ENCODE results near the gene BPIFB2. TPM values are rescaled to one million over a fixed set of nuclear protein-coding genes. Genes with fewer than 3 reads are reported as not detected.
"Not testable (repeated sequence)": the region's sequence is repeated elsewhere in the genome, so short reads cannot be mapped to it uniquely, and the experiment has no call there.

BPIFB2 gene
- total RNA-seq, 1 donor from 2014 or later: not detected

- intact Hi-C loops (cut with DNase I): no loop called here
- ATAC-seq (no peak), DNase-seq (ENCODE audit: missing footprints) (no peak)
Observed at GRCh38 chr20:32969356-32970114, 38.0 kb upstream of the BPIFB2 start.

GRCh38 chr20:32970115-32970972 is 37.2 kb upstream of the BPIFB2 start:
- intact Hi-C loops (cut with DNase I): no loop called here
- ATAC-seq (no peak), DNase-seq (ENCODE audit: missing footprints) (no peak)

- intact Hi-C loops (cut with DNase I): no loop called here
- ATAC-seq: no peak
- DNase-seq (ENCODE audit: missing footprints): no peak
Observed at GRCh38 chr20:32970973-32971300, 36.6 kb upstream of the BPIFB2 start.

GRCh38 chr20:32971703-32972161 is 35.8 kb upstream of the BPIFB2 start:
- ATAC-seq (peak; percentile 18), DNase-seq (ENCODE audit: missing footprints) (no peak)
- intact Hi-C loops (cut with DNase I): no loop called here

- ATAC-seq (no peak), DNase-seq (ENCODE audit: missing footprints) (no peak)
Observed at GRCh38 chr20:32972181-32973076, 35.1 kb upstream of the BPIFB2 start.

GRCh38 chr20:32973077-32973717 is 34.3 kb upstream of the BPIFB2 start:
- no peak for DNase-seq (ENCODE audit: missing footprints)
- intact Hi-C loops (cut with DNase I): no loop called here
- ATAC-seq: no peak

More at GRCh38 chr20:32972181-32973076, 35.1 kb upstream of the BPIFB2 start:
- intact Hi-C loops (cut with DNase I): no loop called here

GRCh38 chr20:32974204-32975064 is 33.1 kb upstream of the BPIFB2 start:
- DNase-seq (ENCODE audit: missing footprints); ATAC-seq; intact Hi-C loops (cut with DNase I): not testable (repeated sequence)

- intact Hi-C loops (cut with DNase I); ATAC-seq: not testable (repeated sequence)
Observed at GRCh38 chr20:32975121-32975520, 32.4 kb upstream of the BPIFB2 start.

GRCh38 chr20:32975698-32976674 is 31.5 kb upstream of the BPIFB2 start:
- intact Hi-C loops (cut with DNase I): no loop called here

More at GRCh38 chr20:32975121-32975520, 32.4 kb upstream of the BPIFB2 start:
- not testable (repeated sequence) for DNase-seq (ENCODE audit: missing footprints)

GRCh38 chr20:32976746-32977145 is 30.8 kb upstream of the BPIFB2 start:
- ATAC-seq: no peak
- intact Hi-C loops (cut with DNase I): no loop called here
- DNase-seq (ENCODE audit: missing footprints): no peak

More at GRCh38 chr20:32975698-32976674, 31.5 kb upstream of the BPIFB2 start:
- no peak for DNase-seq (ENCODE audit: missing footprints)
- peak; percentile 81 for ATAC-seq

- intact Hi-C loops (cut with DNase I): no loop called here
- DNase-seq (ENCODE audit: missing footprints): no peak
- no peak for ATAC-seq
Observed at GRCh38 chr20:32977281-32978008, 30.1 kb upstream of the BPIFB2 start.

- intact Hi-C loops (cut with DNase I): no loop called here
- DNase-seq (ENCODE audit: missing footprints): no peak
- no peak for ATAC-seq
Observed at GRCh38 chr20:32978009-32978335, 29.5 kb upstream of the BPIFB2 start.

GRCh38 chr20:32979201-32979998 is 28.1 kb upstream of the BPIFB2 start:
- DNase-seq (ENCODE audit: missing footprints) (no peak), ATAC-seq (no peak)
- intact Hi-C loops (cut with DNase I): no loop called here

- no peak for DNase-seq (ENCODE audit: missing footprints)
- intact Hi-C loops (cut with DNase I): no loop called here
- no peak for ATAC-seq
Observed at GRCh38 chr20:32980131-32980941, 27.2 kb upstream of the BPIFB2 start.
